SK-N-SH treated with all-trans-retinoic acid at 6 μM for 48 hours (cell line): ENCODE results near the gene MYLK4.

ENCODE experiments used
- ATAC-seq: fragments of 200-7000 bp; cut with Tn5 transposase; 3 replicates; pipeline ENCODE4 v1.9.1; 2020; ENCODE audit warnings: mild to moderate bottlenecking, moderate library complexity
- ARNTL ChIP-seq: fragments of 450-650 bp; formaldehyde crosslinking; IDR thresholded peaks from 2 replicates; pipeline ENCODE4 v1.5.0; 2020; ENCODE audit warnings: low read depth, mild to moderate bottlenecking, moderate library complexity, borderline replicate concordance
- BACH2 ChIP-seq: fragments of 250-450 bp; sonication (Bioruptor Pico); IDR thresholded peaks from 2 replicates; pipeline ENCODE4 v1.9.0; 2021; ENCODE audit warnings: mild to moderate bottlenecking, borderline replicate concordance
- CSDC2 ChIP-seq: fragments of 250-450 bp; sonication (Bioruptor Pico); IDR thresholded peaks from 2 replicates; pipeline ENCODE4 v1.5.0; 2020; ENCODE audit warnings: mild to moderate bottlenecking, moderate library complexity
- ESRRG ChIP-seq: fragments of 250-450 bp; sonication (Bioruptor Pico); IDR thresholded peaks from 2 replicates; pipeline ENCODE4 v1.6.1; 2021; ENCODE audit warnings: mild to moderate bottlenecking
- ISL1 ChIP-seq: fragments of 250-450 bp; sonication (Bioruptor Pico); IDR thresholded peaks from 2 replicates; pipeline ENCODE4 v2.1.2; 2022; ENCODE audit warnings: mild to moderate bottlenecking, moderate library complexity
- OSR1 ChIP-seq: fragments of 250-450 bp; sonication (Bioruptor Pico); IDR thresholded peaks from 2 replicates; pipeline ENCODE4 v1.8.0; 2022; ENCODE audit warnings: moderate library complexity, mild to moderate bottlenecking, inconsistent platforms
- PPARA ChIP-seq: fragments of 250-450 bp; sonication (Bioruptor Pico); IDR thresholded peaks from 2 replicates; pipeline ENCODE4 v1.5.0; 2020; ENCODE audit warnings: mild to moderate bottlenecking, borderline replicate concordance
- RARB ChIP-seq: fragments of 250-450 bp; sonication (Bioruptor Pico); IDR thresholded peaks from 2 replicates; pipeline ENCODE4 v1.8.0; 2021; ENCODE audit warnings: mild to moderate bottlenecking, moderate library complexity
- SNAI2 ChIP-seq: fragments of 250-450 bp; sonication (Bioruptor Pico); IDR thresholded peaks from 2 replicates; pipeline ENCODE4 v1.5.0; 2020; ENCODE audit warnings: mild to moderate bottlenecking, moderate library complexity
- TCF4 ChIP-seq: fragments of 250-450 bp; sonication (Bioruptor Pico); IDR thresholded peaks from 2 replicates; pipeline ENCODE4 v1.8.0; 2021; ENCODE audit warnings: mild to moderate bottlenecking, moderate library complexity, borderline replicate concordance
- TOX ChIP-seq: fragments of 250-450 bp; sonication (Bioruptor Pico); IDR thresholded peaks from 2 replicates; pipeline ENCODE4 v1.8.0; 2021; ENCODE audit warnings: mild to moderate bottlenecking, moderate library complexity, borderline replicate concordance
- ZC3H10 ChIP-seq: fragments of 250-450 bp; sonication (Bioruptor Pico); IDR thresholded peaks from 2 replicates; pipeline ENCODE4 v1.5.1; 2021; ENCODE audit warnings: mild to moderate bottlenecking, moderate library complexity
- ZFP3 ChIP-seq: fragments of 250-450 bp; sonication (Bioruptor Pico); IDR thresholded peaks from 2 replicates; pipeline ENCODE4 v1.5.0; 2020; ENCODE audit warnings: mild to moderate bottlenecking, moderate library complexity
- ZFP30 ChIP-seq: fragments of 450-650 bp; formaldehyde crosslinking; IDR thresholded peaks from 2 replicates; pipeline ENCODE4 v1.5.0; 2022; ENCODE audit warnings: mild to moderate bottlenecking, moderate library complexity
- ZNF565 ChIP-seq: fragments of 450-650 bp; formaldehyde crosslinking; conservative IDR thresholded peaks from 2 replicates; pipeline ENCODE4 v1.5.0; 2020; ENCODE audit warnings: low read depth, mild to moderate bottlenecking, moderate library complexity
- ZNF70 ChIP-seq: fragments of 450-650 bp; formaldehyde crosslinking; IDR thresholded peaks from 2 replicates; pipeline ENCODE4 v1.5.0; 2020; ENCODE audit warnings: mild to moderate bottlenecking, moderate library complexity
- ZNF8 ChIP-seq: fragments of 450-650 bp; formaldehyde crosslinking; IDR thresholded peaks from 2 replicates; pipeline ENCODE4 v1.5.0; 2020; ENCODE audit warnings: mild to moderate bottlenecking, moderate library complexity
- TF ChIP-seq, protein P1 (sequence below): fragments of 250-450 bp; sonication (Bioruptor Pico); IDR thresholded peaks from 2 replicates; pipeline ENCODE4 v1.5.1; 2020; ENCODE audit warnings: low read depth, mild to moderate bottlenecking, moderate library complexity
- TF ChIP-seq, protein P2 (sequence below): fragments of 250-450 bp; sonication (Bioruptor Pico); IDR thresholded peaks from 2 replicates; pipeline ENCODE4 v1.5.0; 2020; ENCODE audit warnings: mild to moderate bottlenecking, moderate library complexity
- TF ChIP-seq, protein P3 (sequence below): fragments of 250-450 bp; sonication (Bioruptor Pico); IDR thresholded peaks from 2 replicates; pipeline ENCODE4 v1.8.0; 2020; ENCODE audit warnings: mild to moderate bottlenecking, moderate library complexity, borderline replicate concordance
- TF ChIP-seq, protein P4 (sequence below): fragments of 250-450 bp; sonication (Bioruptor Pico); IDR thresholded peaks from 2 replicates; pipeline ENCODE4 v1.8.0; 2021; ENCODE audit warnings: low read depth, mild to moderate bottlenecking, moderate library complexity, borderline replicate concordance

Gene MYLK4

GRCh38 chr6:2734488-2735166 lies 16.1 kb downstream of the MYLK4 start (continued):
- TF ChIP-seq ZC3H10 (CRISPR knock-in tag) (no peak), CSDC2 (CRISPR knock-in tag) (no peak), ARNTL (no peak), SNAI2 (no peak), BACH2 (CRISPR knock-in tag) (no peak)
- TF ChIP-seq, protein P1, sequence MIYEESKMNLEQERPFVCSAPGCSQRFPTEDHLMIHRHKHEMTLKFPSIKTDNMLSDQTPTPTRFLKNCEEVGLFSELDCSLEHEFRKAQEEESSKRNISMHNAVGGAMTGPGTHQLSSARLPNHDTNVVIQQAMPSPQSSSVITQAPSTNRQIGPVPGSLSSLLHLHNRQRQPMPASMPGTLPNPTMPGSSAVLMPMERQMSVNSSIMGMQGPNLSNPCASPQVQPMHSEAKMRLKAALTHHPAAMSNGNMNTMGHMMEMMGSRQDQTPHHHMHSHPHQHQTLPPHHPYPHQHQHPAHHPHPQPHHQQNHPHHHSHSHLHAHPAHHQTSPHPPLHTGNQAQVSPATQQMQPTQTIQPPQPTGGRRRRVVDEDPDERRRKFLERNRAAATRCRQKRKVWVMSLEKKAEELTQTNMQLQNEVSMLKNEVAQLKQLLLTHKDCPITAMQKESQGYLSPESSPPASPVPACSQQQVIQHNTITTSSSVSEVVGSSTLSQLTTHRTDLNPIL (CRISPR knock-in tag), result no peak
- TF ChIP-seq, protein P2, sequence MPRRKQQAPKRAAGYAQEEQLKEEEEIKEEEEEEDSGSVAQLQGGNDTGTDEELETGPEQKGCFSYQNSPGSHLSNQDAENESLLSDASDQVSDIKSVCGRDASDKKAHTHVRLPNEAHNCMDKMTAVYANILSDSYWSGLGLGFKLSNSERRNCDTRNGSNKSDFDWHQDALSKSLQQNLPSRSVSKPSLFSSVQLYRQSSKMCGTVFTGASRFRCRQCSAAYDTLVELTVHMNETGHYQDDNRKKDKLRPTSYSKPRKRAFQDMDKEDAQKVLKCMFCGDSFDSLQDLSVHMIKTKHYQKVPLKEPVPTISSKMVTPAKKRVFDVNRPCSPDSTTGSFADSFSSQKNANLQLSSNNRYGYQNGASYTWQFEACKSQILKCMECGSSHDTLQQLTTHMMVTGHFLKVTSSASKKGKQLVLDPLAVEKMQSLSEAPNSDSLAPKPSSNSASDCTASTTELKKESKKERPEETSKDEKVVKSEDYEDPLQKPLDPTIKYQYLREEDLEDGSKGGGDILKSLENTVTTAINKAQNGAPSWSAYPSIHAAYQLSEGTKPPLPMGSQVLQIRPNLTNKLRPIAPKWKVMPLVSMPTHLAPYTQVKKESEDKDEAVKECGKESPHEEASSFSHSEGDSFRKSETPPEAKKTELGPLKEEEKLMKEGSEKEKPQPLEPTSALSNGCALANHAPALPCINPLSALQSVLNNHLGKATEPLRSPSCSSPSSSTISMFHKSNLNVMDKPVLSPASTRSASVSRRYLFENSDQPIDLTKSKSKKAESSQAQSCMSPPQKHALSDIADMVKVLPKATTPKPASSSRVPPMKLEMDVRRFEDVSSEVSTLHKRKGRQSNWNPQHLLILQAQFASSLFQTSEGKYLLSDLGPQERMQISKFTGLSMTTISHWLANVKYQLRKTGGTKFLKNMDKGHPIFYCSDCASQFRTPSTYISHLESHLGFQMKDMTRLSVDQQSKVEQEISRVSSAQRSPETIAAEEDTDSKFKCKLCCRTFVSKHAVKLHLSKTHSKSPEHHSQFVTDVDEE (CRISPR knock-in tag), result no peak
- TF ChIP-seq, all 23 proteins: peak for 0

DNA sequence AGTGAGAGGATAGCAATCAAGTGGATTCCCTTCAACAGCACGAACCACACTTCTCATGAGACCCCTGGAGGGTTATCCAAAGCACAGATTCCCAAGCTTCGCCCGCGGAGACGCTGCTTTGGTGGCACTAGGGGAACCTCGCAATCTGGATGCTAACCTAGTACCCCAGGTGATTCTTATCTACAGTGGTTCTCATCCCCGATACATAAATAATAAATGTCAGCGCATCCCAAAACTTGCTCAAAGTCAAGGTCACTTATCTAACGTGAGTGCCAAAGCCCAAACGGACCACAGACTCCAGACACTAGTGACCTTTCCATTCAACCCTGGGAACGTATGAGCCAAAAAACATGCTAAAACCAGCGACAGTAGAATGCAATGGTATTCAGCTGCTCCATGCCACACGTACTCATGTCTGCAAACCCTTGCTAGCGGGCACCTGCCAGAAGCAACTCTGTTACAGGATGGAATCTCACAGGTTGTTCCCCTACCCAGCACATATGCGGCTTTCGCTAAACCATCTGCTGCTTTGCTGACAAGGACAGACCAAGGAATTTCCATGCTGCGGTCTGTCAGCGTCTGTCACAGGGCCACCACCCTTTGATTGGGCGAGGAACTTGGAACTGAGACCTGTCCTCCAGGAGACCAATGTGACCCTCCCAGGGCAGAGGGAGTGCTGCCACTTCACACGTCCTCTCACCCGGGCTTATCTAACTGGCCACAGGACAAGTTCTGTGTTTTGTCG lies 16.8 kb downstream of the MYLK4 start:
- ATAC-seq, result no peak
- TF ChIP-seq PPARA (CRISPR knock-in tag), result no peak
- no peak for TF ChIP-seq SNAI2
- no peak for TF ChIP-seq ZFP30 (CRISPR knock-in tag)
- no peak for TF ChIP-seq ZNF70 (CRISPR knock-in tag)
- TF ChIP-seq ZFP3 (CRISPR knock-in tag), result no peak
- TF ChIP-seq, protein P1 (CRISPR knock-in tag), result no peak
- no peak for TF ChIP-seq BACH2 (CRISPR knock-in tag)
- TF ChIP-seq, protein P3, sequence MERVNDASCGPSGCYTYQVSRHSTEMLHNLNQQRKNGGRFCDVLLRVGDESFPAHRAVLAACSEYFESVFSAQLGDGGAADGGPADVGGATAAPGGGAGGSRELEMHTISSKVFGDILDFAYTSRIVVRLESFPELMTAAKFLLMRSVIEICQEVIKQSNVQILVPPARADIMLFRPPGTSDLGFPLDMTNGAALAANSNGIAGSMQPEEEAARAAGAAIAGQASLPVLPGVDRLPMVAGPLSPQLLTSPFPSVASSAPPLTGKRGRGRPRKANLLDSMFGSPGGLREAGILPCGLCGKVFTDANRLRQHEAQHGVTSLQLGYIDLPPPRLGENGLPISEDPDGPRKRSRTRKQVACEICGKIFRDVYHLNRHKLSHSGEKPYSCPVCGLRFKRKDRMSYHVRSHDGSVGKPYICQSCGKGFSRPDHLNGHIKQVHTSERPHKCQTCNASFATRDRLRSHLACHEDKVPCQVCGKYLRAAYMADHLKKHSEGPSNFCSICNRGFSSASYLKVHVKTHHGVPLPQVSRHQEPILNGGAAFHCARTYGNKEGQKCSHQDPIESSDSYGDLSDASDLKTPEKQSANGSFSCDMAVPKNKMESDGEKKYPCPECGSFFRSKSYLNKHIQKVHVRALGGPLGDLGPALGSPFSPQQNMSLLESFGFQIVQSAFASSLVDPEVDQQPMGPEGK (CRISPR knock-in tag), result no peak
- no peak for TF ChIP-seq ESRRG (CRISPR knock-in tag)
- no peak for TF ChIP-seq ZNF565 (CRISPR knock-in tag)
- TF ChIP-seq ZNF8 (CRISPR knock-in tag), result no peak
- no peak for TF ChIP-seq CSDC2 (CRISPR knock-in tag)
- TF ChIP-seq, protein P4, sequence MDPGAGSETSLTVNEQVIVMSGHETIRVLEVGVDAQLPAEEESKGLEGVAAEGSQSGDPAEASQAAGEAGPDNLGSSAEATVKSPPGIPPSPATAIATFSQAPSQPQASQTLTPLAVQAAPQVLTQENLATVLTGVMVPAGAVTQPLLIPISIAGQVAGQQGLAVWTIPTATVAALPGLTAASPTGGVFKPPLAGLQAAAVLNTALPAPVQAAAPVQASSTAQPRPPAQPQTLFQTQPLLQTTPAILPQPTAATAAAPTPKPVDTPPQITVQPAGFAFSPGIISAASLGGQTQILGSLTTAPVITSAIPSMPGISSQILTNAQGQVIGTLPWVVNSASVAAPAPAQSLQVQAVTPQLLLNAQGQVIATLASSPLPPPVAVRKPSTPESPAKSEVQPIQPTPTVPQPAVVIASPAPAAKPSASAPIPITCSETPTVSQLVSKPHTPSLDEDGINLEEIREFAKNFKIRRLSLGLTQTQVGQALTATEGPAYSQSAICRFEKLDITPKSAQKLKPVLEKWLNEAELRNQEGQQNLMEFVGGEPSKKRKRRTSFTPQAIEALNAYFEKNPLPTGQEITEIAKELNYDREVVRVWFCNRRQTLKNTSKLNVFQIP (CRISPR knock-in tag), result no peak
- no peak for TF ChIP-seq TOX
- no peak for TF ChIP-seq ISL1
- no peak for TF ChIP-seq OSR1 (CRISPR knock-in tag)
- no peak for TF ChIP-seq ZC3H10 (CRISPR knock-in tag)
- no peak for TF ChIP-seq RARB (CRISPR knock-in tag)
- no peak for TF ChIP-seq ARNTL

DNA sequence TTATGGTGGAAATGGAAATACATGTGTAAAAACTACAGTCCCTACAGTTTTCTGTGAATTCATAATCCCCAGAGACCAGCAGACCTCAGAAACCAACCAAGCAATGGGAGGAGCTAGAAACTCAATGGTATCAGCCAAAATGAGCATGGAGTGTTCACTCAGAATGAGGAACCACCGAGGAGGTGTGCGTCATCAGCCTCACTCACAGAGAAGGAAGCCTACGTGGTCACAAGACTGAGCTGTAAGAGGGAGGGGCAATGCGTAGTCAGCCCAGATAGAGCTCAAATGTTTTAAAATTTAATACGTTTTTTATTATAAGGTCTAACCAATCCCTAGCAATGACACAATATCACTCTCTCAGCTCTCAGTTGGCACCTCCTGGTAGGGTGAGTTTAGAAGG lies 17.4 kb downstream of the MYLK4 start:
- TF ChIP-seq RARB (CRISPR knock-in tag) (no peak), ZC3H10 (CRISPR knock-in tag) (no peak), ARNTL (no peak), SNAI2 (no peak), TCF4 (CRISPR knock-in tag) (no peak), CSDC2 (CRISPR knock-in tag) (no peak), TOX (no peak), OSR1 (CRISPR knock-in tag) (no peak), ZFP30 (CRISPR knock-in tag) (no peak)
- no peak for ATAC-seq
